Lower leg skin (tissue), 4 donors: ENCODE results near the gene AP1S2. TPM values are rescaled to one million over a fixed set of nuclear protein-coding genes. Genes with fewer than 3 reads are reported as not detected.

Experiments
- DNase-seq, 2 donors: peaks; one replicate each; pipeline ENCODE4 v3.0.0-alpha.2; 2019; ENCODE audit warnings: low spot score in 2 of 2
- H3K4me3 ChIP-seq: fragments of 200-600 bp; sonication (generic); 2 replicates; pipeline ENCODE4 v1.5.1; 2017; ENCODE audit warnings: mild to moderate bottlenecking, low read depth; ENCODE audit not compliant: poor library complexity, severe bottlenecking
- CTCF ChIP-seq, 3 donors: fragments of 450-650 bp; IDR thresholded peaks; one replicate each; pipeline ENCODE4 v1.5.1; 2016; ENCODE audit warnings: antibody characterized with exemption in 3 of 3, mild to moderate bottlenecking in 3 of 3, moderate library complexity in 2 of 3
- POLR2A ChIP-seq, 2 donors: fragments of 450-650 bp; IDR thresholded peaks; one replicate each; pipeline ENCODE4 v1.6.1; 2016 to 2017; ENCODE audit warnings: antibody characterized with exemption in 2 of 2, mild to moderate bottlenecking in 1 of 2, moderate library complexity in 1 of 2
- WGBS, 2 donors: methylation state at CpG; one replicate each; pipeline ENCODE4 v1.1.5; 2018; 5-methylcytosine and 5-hydroxymethylcytosine counted together
- intact Hi-C: fragments of 100-400 bp; cut with DNase I; formaldehyde crosslinking; loops from one replicate; pipeline ENCODE4 v1.15.0; 2023; ENCODE audit warnings: low total_unique reads
- total RNA-seq, 4 donors: library from RNA; depleted of rRNA; stranded (reverse); fragments of >200 nt; gene quantifications; one replicate each; pipeline ENCODE4 v1.1.0, GENCODE V29; 2016

AP1S2 gene
- total RNA-seq, 4 donors from 2014 or later, result 18.5 to 43.7 (median 31.4) TPM

- DNase-seq, result no peak
- no peak for TF ChIP-seq CTCF (IDR thresholded peaks at IDR 0.05)
- no peak for TF ChIP-seq POLR2A (IDR thresholded peaks at IDR 0.05)
- no peak overlapping the region for H3K4me3 ChIP-seq
- intact Hi-C loops, result loop anchor here (10.0 kb wide), 1 partner anchor 642 kb away; no protein-coding TSS in a partner anchor
- WGBS, 2 donors, result 59 to 84% methylated on average over 1 of the region's 1 CpG
These were observed 38.2 kb downstream of the AP1S2 start for GRCh38 chrX:15816438-15816809.

GRCh38 chrX:15815779-15816437 lies 38.7 kb downstream of the AP1S2 start:
- no peak overlapping the region for H3K4me3 ChIP-seq
- intact Hi-C loops, result loop anchor here (10.0 kb wide), 1 partner anchor 641 kb away; no protein-coding TSS in a partner anchor
- no peak for DNase-seq
- TF ChIP-seq POLR2A (IDR thresholded peaks at IDR 0.05) (no peak), CTCF (IDR thresholded peaks at IDR 0.05) (no peak)
- 69 to 83% methylated on average over 10 of the region's 10 CpGs for WGBS, 2 donors

- DNase-seq, result no peak
- TF ChIP-seq CTCF (IDR thresholded peaks at IDR 0.05) (no peak), POLR2A (IDR thresholded peaks at IDR 0.05) (no peak)
- WGBS, 2 donors, result 87 to 89% methylated on average over 6 of the region's 6 CpGs
- no peak overlapping the region for H3K4me3 ChIP-seq
- intact Hi-C loops, result loop anchor here (10.0 kb wide), 1 partner anchor 640 kb away; no protein-coding TSS in a partner anchor
These were observed 39.7 kb downstream of the AP1S2 start for GRCh38 chrX:15814771-15815365.

- intact Hi-C loops, result loop anchor here (10.0 kb wide), 1 partner anchor 639 kb away; no protein-coding TSS in a partner anchor
- WGBS, 2 donors, result 73 to 93% methylated on average over 1 of the region's 1 CpG
- no peak overlapping the region for H3K4me3 ChIP-seq
- TF ChIP-seq CTCF (IDR thresholded peaks at IDR 0.05) (no peak), POLR2A (IDR thresholded peaks at IDR 0.05) (no peak)
- DNase-seq, result no peak
These were observed 41.2 kb downstream of the AP1S2 start for GRCh38 chrX:15813416-15813815.

- no peak overlapping the region for H3K4me3 ChIP-seq
- TF ChIP-seq POLR2A (IDR thresholded peaks at IDR 0.05) (no peak), CTCF (IDR thresholded peaks at IDR 0.05) (no peak)
- intact Hi-C loops, result loop anchor here (10.0 kb wide), 1 partner anchor 638 kb away; no protein-coding TSS in a partner anchor
- 91 to 94% methylated on average over 8 of the region's 8 CpGs for WGBS, 2 donors
- DNase-seq, result no peak
These were observed 42.2 kb downstream of the AP1S2 start for GRCh38 chrX:15812192-15812938.
